ENCODE results near the gene RBM38.

DNA sequence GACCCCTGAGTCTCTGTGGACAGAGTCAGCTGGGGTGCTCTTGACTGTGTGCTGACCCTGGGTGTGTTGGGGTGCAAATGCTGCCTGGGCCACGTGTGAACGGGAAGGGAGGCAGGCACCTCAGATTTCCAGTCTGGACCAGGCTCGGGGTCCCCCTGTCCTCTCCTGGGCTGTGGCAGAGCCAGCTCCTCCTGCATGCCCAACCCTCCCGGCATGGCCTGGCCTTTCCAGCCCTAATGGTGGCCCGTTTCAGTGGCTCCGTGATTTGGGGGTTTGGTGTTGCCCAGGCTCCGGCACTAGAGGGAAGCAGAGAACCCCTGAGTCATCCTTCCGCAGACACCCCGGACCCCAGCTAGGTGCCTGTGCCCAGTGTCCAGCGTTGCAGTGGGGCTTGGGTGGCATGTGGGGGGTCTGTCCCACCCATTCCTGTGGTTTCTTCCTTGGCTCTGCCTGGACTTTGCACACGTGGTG is 9.1 kb downstream of the RBM38 start:
- TF ChIP-seq POLR2A (IDR thresholded peaks at IDR 0.05) = no peak
- TF ChIP-seq, protein P1, sequence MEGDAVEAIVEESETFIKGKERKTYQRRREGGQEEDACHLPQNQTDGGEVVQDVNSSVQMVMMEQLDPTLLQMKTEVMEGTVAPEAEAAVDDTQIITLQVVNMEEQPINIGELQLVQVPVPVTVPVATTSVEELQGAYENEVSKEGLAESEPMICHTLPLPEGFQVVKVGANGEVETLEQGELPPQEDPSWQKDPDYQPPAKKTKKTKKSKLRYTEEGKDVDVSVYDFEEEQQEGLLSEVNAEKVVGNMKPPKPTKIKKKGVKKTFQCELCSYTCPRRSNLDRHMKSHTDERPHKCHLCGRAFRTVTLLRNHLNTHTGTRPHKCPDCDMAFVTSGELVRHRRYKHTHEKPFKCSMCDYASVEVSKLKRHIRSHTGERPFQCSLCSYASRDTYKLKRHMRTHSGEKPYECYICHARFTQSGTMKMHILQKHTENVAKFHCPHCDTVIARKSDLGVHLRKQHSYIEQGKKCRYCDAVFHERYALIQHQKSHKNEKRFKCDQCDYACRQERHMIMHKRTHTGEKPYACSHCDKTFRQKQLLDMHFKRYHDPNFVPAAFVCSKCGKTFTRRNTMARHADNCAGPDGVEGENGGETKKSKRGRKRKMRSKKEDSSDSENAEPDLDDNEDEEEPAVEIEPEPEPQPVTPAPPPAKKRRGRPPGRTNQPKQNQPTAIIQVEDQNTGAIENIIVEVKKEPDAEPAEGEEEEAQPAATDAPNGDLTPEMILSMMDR (IDR thresholded peaks at IDR 0.05) = no peak
